ENCODE results near the gene WASF1.
"Not testable (repeated sequence)": the region's sequence is repeated elsewhere in the genome, so short reads cannot be mapped to it uniquely, and the experiment has no call there.

The WASF1 gene

GRCh38 chr6:110147870-110148269, 31.6 kb downstream of the WASF1 start:
- Histone ChIP-seq H3K9me3 (ENCODE audit: low read depth, low read length) (peaks cover 3% of the 10 kb centered on the region), H3K4me3 (no peak overlapping the region), H3K27ac (no peak overlapping the region), H3K36me3 (ENCODE audit: insufficient read depth, low read length) (peaks cover 57% of the 10 kb centered on the region), H3K9ac (ENCODE audit: insufficient read length) (no peak overlapping the region)
- TF ChIP-seq EZH2 (IDR thresholded peaks at IDR 0.05): no peak
- no peak for TF ChIP-seq POLR2AphosphoS5 (IDR thresholded peaks at IDR 0.05; ENCODE audit: borderline replicate concordance, low read depth, low read length)
- no peak for TF ChIP-seq FOXP2 (optimal IDR thresholded peaks at IDR 0.05; ENCODE audit: control extremely low read depth, extremely low read length, insufficient read depth)
- no peak for DNase-seq (ENCODE audit: low read depth, low spot score)

DNA sequence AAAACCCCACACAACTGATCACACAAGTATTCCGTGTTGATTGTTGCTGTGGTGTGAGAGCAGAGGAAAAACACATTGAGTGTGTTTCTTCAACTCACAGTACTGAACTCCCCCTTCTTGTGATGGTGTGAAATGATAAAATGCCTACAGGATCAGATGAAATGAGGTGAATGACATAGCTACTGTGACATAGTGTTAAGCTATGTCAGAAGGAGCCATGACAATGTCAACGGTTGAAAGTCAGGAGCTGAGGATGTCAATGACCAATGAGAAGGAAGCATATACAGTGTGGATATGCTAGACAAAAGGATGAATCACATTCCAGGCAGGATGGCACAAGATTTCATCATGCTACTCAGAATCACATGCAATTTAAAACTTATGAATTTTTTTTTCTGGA, 38.8 kb downstream of the WASF1 start:
- no peak for DNase-seq (ENCODE audit: low read depth, low spot score)
- H3K9me3 ChIP-seq (ENCODE audit: low read depth, low read length): peaks cover 26% of the 10 kb centered on the region
- no peak overlapping the region for H3K4me3 ChIP-seq
- peaks cover 66% of the 10 kb centered on the region for H3K36me3 ChIP-seq (ENCODE audit: insufficient read depth, low read length)
- TF ChIP-seq EZH2 (IDR thresholded peaks at IDR 0.05): no peak
- TF ChIP-seq POLR2AphosphoS5 (IDR thresholded peaks at IDR 0.05; ENCODE audit: borderline replicate concordance, low read depth, low read length): no peak
- no peak for TF ChIP-seq FOXP2 (optimal IDR thresholded peaks at IDR 0.05; ENCODE audit: control extremely low read depth, extremely low read length, insufficient read depth)
- H3K9ac ChIP-seq (ENCODE audit: insufficient read length): no peak overlapping the region
- H3K27ac ChIP-seq: peak overlapping the region; percentile 58; the same call in 1 of the 2 replicates

GRCh38 chr6:110139052-110139451, 40.4 kb downstream of the WASF1 start:
- H3K4me3 ChIP-seq: no peak overlapping the region
- H3K36me3 ChIP-seq (ENCODE audit: insufficient read depth, low read length): peaks cover 74% of the 10 kb centered on the region
- TF ChIP-seq EZH2 (IDR thresholded peaks at IDR 0.05) (no peak), FOXP2 (optimal IDR thresholded peaks at IDR 0.05; ENCODE audit: control extremely low read depth, extremely low read length, insufficient read depth) (no peak), POLR2AphosphoS5 (IDR thresholded peaks at IDR 0.05; ENCODE audit: borderline replicate concordance, low read depth, low read length) (no peak)
- H3K9me3 ChIP-seq (ENCODE audit: low read depth, low read length): peaks cover 26% of the 10 kb centered on the region
- DNase-seq (ENCODE audit: low read depth, low spot score): no peak
- no peak overlapping the region for H3K9ac ChIP-seq (ENCODE audit: insufficient read length)
- H3K27ac ChIP-seq: no peak overlapping the region

- Histone ChIP-seq H3K9ac (ENCODE audit: insufficient read length) (no peak overlapping the region), H3K27ac (no peak overlapping the region), H3K4me3 (no peak overlapping the region), H3K9me3 (ENCODE audit: low read depth, low read length) (peaks cover 28% of the 10 kb centered on the region), H3K36me3 (ENCODE audit: insufficient read depth, low read length) (peaks cover 81% of the 10 kb centered on the region)
- TF ChIP-seq POLR2AphosphoS5 (IDR thresholded peaks at IDR 0.05; ENCODE audit: borderline replicate concordance, low read depth, low read length): no peak
- no peak for TF ChIP-seq FOXP2 (optimal IDR thresholded peaks at IDR 0.05; ENCODE audit: control extremely low read depth, extremely low read length, insufficient read depth)
- no peak for TF ChIP-seq EZH2 (IDR thresholded peaks at IDR 0.05)
- DNase-seq (ENCODE audit: low read depth, low spot score): no peak
Measured at GRCh38 chr6:110137924-110138887, 41.3 kb downstream of the WASF1 start.

- Histone ChIP-seq H3K27ac (no peak overlapping the region), H3K9me3 (ENCODE audit: low read depth, low read length) (peaks cover 3% of the 10 kb centered on the region; the same call in 1 of the 2 replicates), H3K4me3 (no peak overlapping the region), H3K9ac (ENCODE audit: insufficient read length) (no peak overlapping the region), H3K36me3 (ENCODE audit: insufficient read depth, low read length) (peaks cover 45% of the 10 kb centered on the region)
- no peak for DNase-seq (ENCODE audit: low read depth, low spot score)
- no peak for TF ChIP-seq EZH2 (IDR thresholded peaks at IDR 0.05)
Measured at GRCh38 chr6:110130362-110130761, 49.1 kb downstream of the WASF1 start.

- DNase-seq (ENCODE audit: low read depth, low spot score): no peak
- H3K9me3 ChIP-seq (ENCODE audit: low read depth, low read length): peaks cover 3% of the 10 kb centered on the region; the same call in 1 of the 2 replicates
- H3K27ac ChIP-seq: no peak overlapping the region
- no peak for TF ChIP-seq FOXP2 (optimal IDR thresholded peaks at IDR 0.05; ENCODE audit: control extremely low read depth, extremely low read length, insufficient read depth)
- no peak for TF ChIP-seq POLR2AphosphoS5 (IDR thresholded peaks at IDR 0.05; ENCODE audit: borderline replicate concordance, low read depth, low read length)
- no peak for TF ChIP-seq EZH2 (IDR thresholded peaks at IDR 0.05)
- no peak overlapping the region for H3K4me3 ChIP-seq
- peaks cover 47% of the 10 kb centered on the region for H3K36me3 ChIP-seq (ENCODE audit: insufficient read depth, low read length)
- H3K9ac ChIP-seq (ENCODE audit: insufficient read length): no peak overlapping the region
Measured at GRCh38 chr6:110128418-110128817, 51.1 kb downstream of the WASF1 start.

- DNase-seq (ENCODE audit: low read depth, low spot score): no peak
- no peak overlapping the region for H3K27ac ChIP-seq
- no peak overlapping the region for H3K9ac ChIP-seq (ENCODE audit: insufficient read length)
- H3K9me3 ChIP-seq (ENCODE audit: low read depth, low read length): peaks cover 4% of the 10 kb centered on the region; the same call in 1 of the 2 replicates
- H3K4me3 ChIP-seq: no peak overlapping the region
- H3K36me3 ChIP-seq (ENCODE audit: insufficient read depth, low read length): peaks cover 71% of the 10 kb centered on the region
- no peak for TF ChIP-seq EZH2 (IDR thresholded peaks at IDR 0.05)
- no peak for TF ChIP-seq POLR2AphosphoS5 (IDR thresholded peaks at IDR 0.05; ENCODE audit: borderline replicate concordance, low read depth, low read length)
- no peak for TF ChIP-seq FOXP2 (optimal IDR thresholded peaks at IDR 0.05; ENCODE audit: control extremely low read depth, extremely low read length, insufficient read depth)
Measured at GRCh38 chr6:110125361-110125760, 54.1 kb downstream of the WASF1 start.

DNA sequence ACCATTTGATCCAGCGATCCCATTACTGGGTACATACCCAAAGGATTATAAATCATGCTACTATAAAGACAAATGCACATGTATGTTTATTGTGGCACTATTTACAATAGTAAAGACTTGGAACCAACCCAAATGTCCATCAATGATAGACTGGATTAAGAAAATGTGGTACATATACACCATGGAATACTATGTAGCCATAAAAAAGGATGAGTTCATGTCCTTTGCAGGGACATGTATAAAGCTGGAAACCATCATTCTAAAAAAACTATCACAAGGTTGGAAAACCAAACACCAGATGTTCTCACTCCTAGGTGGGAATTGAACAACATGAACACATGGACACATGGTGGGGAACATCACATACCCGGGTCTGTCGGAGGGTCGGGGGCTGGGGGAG, 57.8 kb downstream of the WASF1 start:
- peaks cover 57% of the 10 kb centered on the region for H3K36me3 ChIP-seq (ENCODE audit: insufficient read depth, low read length)

GRCh38 chr6:110116258-110116657, 63.2 kb downstream of the WASF1 start:
- TF ChIP-seq FOXP2 (optimal IDR thresholded peaks at IDR 0.05; ENCODE audit: control extremely low read depth, extremely low read length, insufficient read depth): no peak
- no peak for TF ChIP-seq POLR2AphosphoS5 (IDR thresholded peaks at IDR 0.05; ENCODE audit: borderline replicate concordance, low read depth, low read length)
- TF ChIP-seq EZH2 (IDR thresholded peaks at IDR 0.05): no peak
- no peak overlapping the region for H3K9ac ChIP-seq (ENCODE audit: insufficient read length)
- H3K4me3 ChIP-seq: no peak overlapping the region
- H3K9me3 ChIP-seq (ENCODE audit: low read depth, low read length): no peaks in the 10 kb centered on the region
- peaks cover 37% of the 10 kb centered on the region for H3K36me3 ChIP-seq (ENCODE audit: insufficient read depth, low read length)
- no peak overlapping the region for H3K27ac ChIP-seq
- DNase-seq (ENCODE audit: low read depth, low spot score): no peak

More for the DNA sequence above, 57.8 kb downstream of the WASF1 start:
- H3K27ac ChIP-seq; H3K9ac ChIP-seq (ENCODE audit: insufficient read length); H3K4me3 ChIP-seq; DNase-seq (ENCODE audit: low read depth, low spot score); H3K9me3 ChIP-seq (ENCODE audit: low read depth, low read length): not testable (repeated sequence)
